OCI-LY1 (cell line): ENCODE results near the gene COPA.

Source experiments
- H2AFZ ChIP-seq: fragments of 200-600 bp; sonication (generic), shearing (Covaris generic); 2 replicates; pipeline ENCODE4 v1.6.0; 2014; ENCODE audit warnings: antibody characterized with exemption, mild to moderate bottlenecking, low read length
- H3F3A ChIP-seq: fragments of 200-600 bp; sonication (generic), shearing (Covaris generic); 2 replicates; pipeline ENCODE4 v1.6.0; 2014; ENCODE audit warnings: mild to moderate bottlenecking, antibody characterized with exemption, low read length, moderate library complexity; ENCODE audit not compliant: insufficient read depth
- H3K27ac ChIP-seq: fragments of 200-600 bp; sonication (generic); 2 replicates; pipeline ENCODE4 v1.5.1; 2014; ENCODE audit warnings: low read length, mixed run types, mild to moderate bottlenecking, low read depth; ENCODE audit not compliant: poor library complexity, severe bottlenecking
- H3K27me3 ChIP-seq: fragments of 200-600 bp; sonication (generic); 2 replicates; pipeline ENCODE4 v1.6.0; 2014; ENCODE audit warnings: antibody characterized with exemption, mild to moderate bottlenecking, low read length, moderate library complexity; ENCODE audit not compliant: insufficient read depth
- H3K36me3 ChIP-seq: fragments of 200-600 bp; sonication (generic); 2 replicates; pipeline ENCODE4 v1.6.1; 2014; ENCODE audit warnings: mild to moderate bottlenecking, antibody characterized with exemption, low read length, moderate library complexity, mixed read lengths; ENCODE audit not compliant: insufficient read depth
- H3K4me1 ChIP-seq: fragments of 200-600 bp; sonication (generic); 2 replicates; pipeline ENCODE4 v1.5.1; 2014; ENCODE audit warnings: mild to moderate bottlenecking, low read length, moderate library complexity; ENCODE audit not compliant: insufficient read depth, severe bottlenecking
- H3K4me2 ChIP-seq: fragments of 200-600 bp; sonication (generic), shearing (Covaris generic); 2 replicates; pipeline ENCODE4 v1.6.1; 2014; ENCODE audit warnings: low read length
- H3K4me3 ChIP-seq: fragments of 200-600 bp; sonication (generic); 2 replicates; pipeline ENCODE4 v1.5.1; 2014; ENCODE audit warnings: low read length, low read depth, mild to moderate bottlenecking, mixed read lengths; ENCODE audit not compliant: poor library complexity, severe bottlenecking
- H3K79me2 ChIP-seq: fragments of 200-600 bp; shearing (Covaris generic); 2 replicates; pipeline ENCODE4 v1.6.1; 2016; ENCODE audit warnings: mixed run types, low read length, mixed read lengths; ENCODE audit not compliant: insufficient read depth
- H3K9ac ChIP-seq: fragments of 200-600 bp; sonication (generic), shearing (Covaris generic); 2 replicates; pipeline ENCODE4 v1.6.1; 2014; ENCODE audit warnings: mild to moderate bottlenecking, low read length, mixed read lengths
- H3K9me2 ChIP-seq: fragments of 200-600 bp; sonication (generic), shearing (Covaris generic); 2 replicates; pipeline ENCODE4 v1.6.1; 2014; ENCODE audit warnings: low read depth, mild to moderate bottlenecking, low read length, mixed read lengths
- H3K9me3 ChIP-seq: fragments of 200-600 bp; shearing (Covaris generic); 2 replicates; pipeline ENCODE4 v1.6.1; 2014; ENCODE audit warnings: low read length, mixed read lengths
- H4K20me1 ChIP-seq: fragments of 200-600 bp; sonication (generic), shearing (Covaris generic); 2 replicates; pipeline ENCODE4 v1.6.0; 2016; ENCODE audit warnings: mild to moderate bottlenecking, low read length; ENCODE audit not compliant: insufficient read depth
- EZH2 ChIP-seq: fragments of 200-600 bp; sonication (generic), shearing (Covaris generic); IDR thresholded peaks from 2 replicates; pipeline ENCODE4 v1.8.0; 2017; ENCODE audit warnings: borderline replicate concordance, mixed run types, mild to moderate bottlenecking, antibody characterized with exemption, low read length, moderate library complexity, mixed read lengths
- TF ChIP-seq, protein P1 (sequence below): fragments of 200-600 bp; sonication (generic), shearing (Covaris generic); IDR thresholded peaks from 2 replicates; pipeline ENCODE4 v1.5.1; 2017; ENCODE audit warnings: mild to moderate bottlenecking, antibody characterized with exemption, low read length, moderate library complexity, mixed read lengths

The COPA gene

DNA sequence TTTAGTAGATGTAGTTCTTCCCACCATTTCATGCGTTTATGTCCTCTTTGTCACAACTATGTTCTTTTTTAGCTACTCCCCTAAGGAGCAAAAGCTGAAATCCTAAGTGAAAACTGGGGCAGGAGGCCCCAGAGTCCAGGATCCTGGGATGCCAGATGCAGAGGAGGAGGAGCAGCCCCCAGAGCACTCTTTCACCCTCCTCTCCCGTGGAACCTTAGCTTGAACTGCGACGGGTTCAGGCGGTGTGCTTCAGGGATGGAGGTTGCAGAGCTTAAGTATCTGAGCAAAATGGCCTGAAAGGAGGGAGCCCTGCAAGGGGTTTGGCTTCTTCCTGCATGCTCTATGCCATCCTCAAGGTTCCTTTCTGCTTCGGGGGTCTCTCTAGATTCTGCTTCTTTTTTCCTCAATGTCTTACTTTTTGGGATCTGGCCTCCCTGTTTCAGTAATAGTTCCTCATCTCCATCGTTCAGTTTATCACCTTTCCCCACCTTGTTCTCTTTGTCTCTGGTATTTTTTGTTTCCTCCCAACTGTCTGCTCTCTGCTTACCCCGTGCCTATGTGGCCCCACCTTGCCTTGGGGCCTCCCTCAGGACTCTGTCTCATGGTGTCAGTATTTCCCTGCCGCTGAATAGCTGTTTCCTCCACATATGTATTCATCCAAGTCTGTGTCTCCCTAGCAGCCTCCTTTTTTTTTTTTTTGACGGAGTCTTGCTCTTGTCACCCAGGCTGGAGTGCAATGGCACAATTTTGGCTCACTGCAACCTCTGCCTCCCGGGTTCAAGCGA is 21.1 kb upstream of the COPA start:
- Histone ChIP-seq H3K4me1 (no peaks in the 10 kb centered on the region), H3K9me3 (no peaks in the 10 kb centered on the region), H3K36me3 (peaks cover 23% of the 10 kb centered on the region; the same call in 1 of the 2 replicates), H3K27ac (no peak overlapping the region), H2AFZ (no peak overlapping the region), H4K20me1 (no peaks in the 10 kb centered on the region), H3K4me3 (no peak overlapping the region), H3K4me2 (no peak overlapping the region), H3K27me3 (no peaks in the 10 kb centered on the region), H3K9me2 (no peaks in the 10 kb centered on the region), H3K79me2 (no peaks in the 10 kb centered on the region), H3F3A (no peaks in the 10 kb centered on the region), H3K9ac (no peak overlapping the region)
- TF ChIP-seq, protein P1, sequence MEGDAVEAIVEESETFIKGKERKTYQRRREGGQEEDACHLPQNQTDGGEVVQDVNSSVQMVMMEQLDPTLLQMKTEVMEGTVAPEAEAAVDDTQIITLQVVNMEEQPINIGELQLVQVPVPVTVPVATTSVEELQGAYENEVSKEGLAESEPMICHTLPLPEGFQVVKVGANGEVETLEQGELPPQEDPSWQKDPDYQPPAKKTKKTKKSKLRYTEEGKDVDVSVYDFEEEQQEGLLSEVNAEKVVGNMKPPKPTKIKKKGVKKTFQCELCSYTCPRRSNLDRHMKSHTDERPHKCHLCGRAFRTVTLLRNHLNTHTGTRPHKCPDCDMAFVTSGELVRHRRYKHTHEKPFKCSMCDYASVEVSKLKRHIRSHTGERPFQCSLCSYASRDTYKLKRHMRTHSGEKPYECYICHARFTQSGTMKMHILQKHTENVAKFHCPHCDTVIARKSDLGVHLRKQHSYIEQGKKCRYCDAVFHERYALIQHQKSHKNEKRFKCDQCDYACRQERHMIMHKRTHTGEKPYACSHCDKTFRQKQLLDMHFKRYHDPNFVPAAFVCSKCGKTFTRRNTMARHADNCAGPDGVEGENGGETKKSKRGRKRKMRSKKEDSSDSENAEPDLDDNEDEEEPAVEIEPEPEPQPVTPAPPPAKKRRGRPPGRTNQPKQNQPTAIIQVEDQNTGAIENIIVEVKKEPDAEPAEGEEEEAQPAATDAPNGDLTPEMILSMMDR = no peak
- no peak for TF ChIP-seq EZH2

DNA sequence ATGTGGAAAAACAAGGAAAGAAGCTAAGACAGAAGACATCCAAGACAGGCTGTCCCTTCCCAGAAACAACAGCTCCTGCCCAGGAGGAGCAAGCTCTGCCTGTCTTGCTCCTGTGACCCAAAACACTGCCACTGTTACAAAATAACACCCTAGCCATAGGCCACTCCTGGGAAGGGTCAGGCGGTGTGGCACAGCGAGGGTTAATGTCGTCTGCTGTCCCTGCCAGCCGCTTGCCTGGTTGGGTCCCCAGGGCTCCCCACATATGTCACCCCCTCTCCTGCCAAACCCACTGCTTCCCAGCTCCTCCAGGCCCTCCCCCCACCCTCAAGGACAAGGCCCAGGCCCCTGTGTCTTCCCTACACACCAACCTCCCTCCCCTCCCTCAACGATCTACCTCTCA is 20.0 kb upstream of the COPA start:
- no peaks in the 10 kb centered on the region for H4K20me1 ChIP-seq
- no peaks in the 10 kb centered on the region for H3K27me3 ChIP-seq
- no peak overlapping the region for H3K27ac ChIP-seq
- H3K4me2 ChIP-seq = no peak overlapping the region
- H3K36me3 ChIP-seq = peaks cover 29% of the 10 kb centered on the region
- H3K4me3 ChIP-seq = no peak overlapping the region
- no peaks in the 10 kb centered on the region for H3K79me2 ChIP-seq
- no peak for TF ChIP-seq EZH2
- TF ChIP-seq, protein P1 = no peak
- H3K9me2 ChIP-seq = no peaks in the 10 kb centered on the region
- H3K9ac ChIP-seq = no peak overlapping the region
- no peaks in the 10 kb centered on the region for H3K4me1 ChIP-seq
- no peaks in the 10 kb centered on the region for H3K9me3 ChIP-seq
- H3F3A ChIP-seq = no peaks in the 10 kb centered on the region
- no peak overlapping the region for H2AFZ ChIP-seq

DNA sequence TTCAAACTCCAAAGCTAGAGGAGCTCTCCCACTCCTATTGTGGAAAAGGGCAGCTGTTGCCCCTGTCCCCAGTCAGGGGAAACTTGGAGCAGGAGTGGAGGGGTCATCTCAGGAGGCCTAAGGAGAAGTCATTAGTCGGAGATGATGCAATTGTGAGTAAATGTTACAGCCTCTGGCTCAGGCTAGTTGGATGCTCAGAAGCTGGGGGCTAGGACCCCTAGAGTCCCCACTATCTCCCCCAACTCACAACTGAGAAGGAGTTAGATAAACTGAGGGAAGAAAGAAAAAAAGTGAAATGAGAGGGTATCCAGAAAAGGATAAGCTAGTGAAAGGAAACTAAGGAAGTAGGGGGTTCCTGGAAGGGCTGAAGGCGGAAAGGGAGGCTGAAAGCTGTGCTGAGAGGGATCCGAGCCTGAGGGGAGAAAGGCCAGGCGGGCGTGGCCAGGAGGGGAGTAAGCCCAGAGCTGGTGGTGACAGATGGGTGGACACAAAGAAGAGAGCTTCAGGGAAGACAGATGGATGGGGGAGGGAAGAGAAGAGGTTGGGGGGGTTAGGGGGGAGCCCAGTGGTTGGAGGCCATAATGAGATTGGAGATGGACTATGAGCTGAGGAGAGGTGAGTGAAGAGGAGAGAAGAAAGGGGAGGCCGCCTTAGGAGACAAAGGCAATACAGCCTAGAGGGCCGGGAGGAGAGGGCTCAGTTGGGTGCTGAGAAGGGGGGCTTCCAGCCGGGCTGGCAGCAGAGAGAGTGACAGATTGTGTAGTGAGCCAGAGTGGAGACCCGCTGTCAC is 19.3 kb upstream of the COPA start:
- Histone ChIP-seq H3K4me3 (no peak overlapping the region), H3K9ac (no peak overlapping the region), H2AFZ (no peak overlapping the region), H3K4me1 (no peaks in the 10 kb centered on the region), H3K9me2 (no peaks in the 10 kb centered on the region), H3K79me2 (no peaks in the 10 kb centered on the region), H3K4me2 (no peak overlapping the region), H4K20me1 (no peaks in the 10 kb centered on the region), H3K9me3 (no peaks in the 10 kb centered on the region), H3F3A (no peaks in the 10 kb centered on the region), H3K27ac (no peak overlapping the region), H3K36me3 (peaks cover 36% of the 10 kb centered on the region), H3K27me3 (no peaks in the 10 kb centered on the region)
- TF ChIP-seq EZH2 = no peak
- TF ChIP-seq, protein P1 = no peak
